DLD1 (cell line): Measurements from ENCODE around the gene FPR2.
"Not testable (repeated sequence)": the region's sequence is repeated elsewhere in the genome, so short reads cannot be mapped to it uniquely, and the experiment has no call there.

Source experiments
- in situ Hi-C: cut with HindIII; loops from 2 replicates; pipeline ENCODE4 v1.10.0; 2017; ENCODE audit warnings: low sequenced_read_pairs

FPR2 gene

DNA sequence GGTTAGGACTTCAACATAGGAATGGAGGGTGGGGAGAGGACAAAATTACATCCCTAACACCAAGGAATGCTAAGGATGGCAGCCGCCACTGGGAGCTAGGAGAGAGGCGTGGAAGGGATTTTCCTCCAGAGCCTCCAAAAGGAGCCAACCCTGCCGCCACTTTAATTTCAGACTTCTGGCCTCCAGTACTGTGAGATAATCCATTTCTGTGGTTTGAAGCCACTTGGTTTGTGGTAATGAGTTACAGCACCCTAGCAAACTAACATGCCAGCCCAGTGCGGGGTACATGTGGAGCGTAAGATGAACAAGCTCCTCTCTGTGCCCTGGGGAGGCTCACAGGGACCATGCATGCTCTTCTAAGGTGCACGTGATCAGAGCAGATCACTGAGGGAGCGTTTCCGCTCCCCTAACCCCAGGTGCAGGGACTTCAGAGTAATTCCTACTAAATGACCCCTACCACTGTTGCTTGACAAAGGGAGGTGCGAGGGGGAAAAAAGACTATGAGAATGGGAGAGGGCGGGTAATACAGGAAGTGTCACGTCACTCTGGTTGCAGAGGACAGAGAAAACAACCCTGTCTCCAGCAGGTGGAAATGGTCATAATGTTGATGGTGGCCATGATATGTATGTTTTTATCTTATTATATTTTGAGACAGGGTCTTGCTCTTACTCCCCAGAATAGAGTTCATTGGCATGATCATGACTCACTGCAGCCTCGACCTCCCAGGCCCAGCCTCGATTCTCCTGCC lies 21.3 kb upstream of the FPR2 start:
- in situ Hi-C loops, result no loop called here

DNA sequence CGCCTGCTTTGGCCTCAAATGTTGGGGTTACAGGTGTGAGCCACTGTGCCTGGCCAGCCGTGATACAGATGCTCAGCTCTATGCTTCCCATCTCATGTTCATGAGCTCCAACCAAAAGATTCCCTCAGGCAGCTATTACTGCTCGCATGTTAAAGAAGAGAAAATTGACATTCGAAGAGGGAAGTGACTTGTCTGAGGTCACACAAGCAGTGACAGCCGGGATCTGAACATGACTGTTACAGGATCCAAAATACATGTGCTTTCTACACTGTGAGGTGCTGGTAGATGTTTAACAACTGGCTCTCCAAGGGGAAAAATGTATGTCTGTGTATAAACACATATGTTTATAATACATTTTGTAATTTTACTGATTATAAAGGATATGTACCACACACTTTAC lies 20.6 kb upstream of the FPR2 start:
- in situ Hi-C loops, result no loop called here

DNA sequence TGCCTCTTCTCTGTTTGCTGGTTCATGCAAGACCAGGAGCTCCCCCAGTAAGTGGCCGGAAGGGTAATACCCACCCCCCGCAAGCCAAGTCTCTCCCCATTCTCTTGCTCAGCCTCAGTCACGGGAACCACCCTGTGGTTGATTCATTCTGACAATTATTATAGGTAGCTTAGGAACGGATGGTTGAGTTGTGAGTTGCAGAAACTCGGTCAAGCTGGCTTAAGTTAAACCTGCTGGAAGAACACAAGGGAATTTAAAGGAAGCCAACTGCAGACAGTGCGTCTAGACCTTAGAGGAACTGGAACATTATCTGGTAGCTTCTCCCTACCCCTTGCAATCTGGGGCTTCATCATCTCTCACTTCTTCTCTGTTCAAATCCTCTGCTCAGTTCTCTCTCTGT lies 18.2 kb upstream of the FPR2 start:
- in situ Hi-C loops, result no loop called here

DNA sequence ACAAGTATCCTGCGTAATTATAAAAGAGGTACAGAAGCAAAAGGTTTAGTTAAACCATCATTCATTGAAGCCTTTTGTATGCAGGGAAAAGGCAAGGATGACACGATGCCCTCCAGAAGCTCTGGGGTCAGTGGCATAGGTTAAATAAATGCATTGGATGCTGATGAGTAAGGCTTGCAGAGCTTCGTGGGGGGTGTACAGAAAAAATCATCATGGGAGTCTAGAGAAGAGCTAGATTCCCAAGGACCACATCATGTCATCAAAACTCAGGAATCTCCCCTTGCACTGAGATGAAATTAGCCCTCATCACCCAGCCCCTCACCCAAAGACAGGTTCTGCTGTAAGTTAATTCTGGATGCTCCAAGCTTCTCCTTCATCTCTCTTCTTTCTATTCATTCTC lies 17.6 kb upstream of the FPR2 start:
- in situ Hi-C loops, result no loop called here

DNA sequence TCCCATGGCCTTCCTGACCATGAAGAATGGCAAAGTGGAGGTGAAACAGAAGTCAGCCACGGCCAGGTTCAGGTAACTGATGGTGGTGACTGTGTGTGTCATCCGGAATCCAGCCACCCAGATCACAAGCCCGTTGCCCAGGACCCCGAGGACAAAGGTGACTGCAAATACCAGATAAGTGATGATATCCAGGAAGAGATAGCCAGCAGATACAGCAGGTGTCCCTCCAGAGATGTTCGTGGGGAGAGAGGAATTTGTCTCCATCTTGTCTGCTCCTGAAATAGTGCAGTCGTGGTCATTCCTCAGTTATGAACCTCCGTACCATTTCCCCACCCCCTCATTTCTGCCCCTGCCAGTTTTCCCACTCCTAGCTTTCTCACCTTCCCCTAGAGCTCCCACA lies 14.2 kb upstream of the FPR2 start:
- in situ Hi-C loops, result no loop called here

DNA sequence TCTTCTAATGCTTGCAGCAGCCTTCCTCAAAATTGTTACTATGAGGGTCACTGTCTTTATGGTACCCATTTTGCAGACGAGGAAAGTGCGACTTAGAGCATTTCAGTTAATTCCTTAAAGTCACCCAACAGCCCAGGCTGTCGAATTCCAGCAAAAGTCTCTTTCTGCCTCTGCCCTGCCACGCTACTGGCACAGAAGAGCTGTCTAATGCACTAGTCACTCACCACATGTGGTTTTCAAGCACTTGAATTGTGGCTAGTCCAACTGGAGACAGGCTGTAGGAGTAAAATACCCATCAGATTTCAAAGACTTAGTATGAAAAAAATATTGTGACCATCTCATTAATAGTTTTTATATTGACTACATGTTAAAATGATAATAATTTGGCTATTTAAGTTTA lies 11.0 kb upstream of the FPR2 start:
- in situ Hi-C loops, result no loop called here

DNA sequence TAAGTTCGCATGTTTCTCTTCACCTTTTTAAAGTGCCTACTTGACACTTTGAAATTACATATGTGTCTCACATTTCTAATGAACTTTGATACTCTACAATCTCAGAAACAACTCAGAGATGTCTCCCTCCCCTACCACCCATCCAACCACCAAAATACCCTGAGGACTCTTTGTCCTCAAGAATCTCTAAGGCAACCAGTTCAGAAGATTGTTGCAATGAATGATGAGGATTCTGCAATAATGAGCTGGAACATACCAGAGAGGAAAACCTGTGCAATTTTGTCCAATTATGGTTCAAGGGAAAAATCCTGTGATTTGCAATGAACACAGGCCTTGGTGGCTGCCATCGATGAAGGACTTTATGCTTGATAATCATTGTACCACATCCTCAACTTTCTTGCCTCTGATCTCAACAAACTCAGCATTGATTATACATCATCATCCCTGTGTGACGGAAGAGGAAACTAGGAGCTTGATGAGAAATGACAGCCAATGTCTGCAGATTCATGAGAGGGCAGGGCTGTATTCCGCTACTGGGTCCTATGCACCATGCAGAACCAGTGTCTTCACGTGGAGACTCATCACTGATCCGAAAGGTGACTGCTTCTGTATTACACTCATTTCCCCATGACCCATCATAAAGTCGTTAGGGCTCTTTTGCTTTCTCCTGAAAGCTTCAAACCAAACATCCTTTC lies 10.4 kb upstream of the FPR2 start:
- in situ Hi-C loops, result no loop called here

DNA sequence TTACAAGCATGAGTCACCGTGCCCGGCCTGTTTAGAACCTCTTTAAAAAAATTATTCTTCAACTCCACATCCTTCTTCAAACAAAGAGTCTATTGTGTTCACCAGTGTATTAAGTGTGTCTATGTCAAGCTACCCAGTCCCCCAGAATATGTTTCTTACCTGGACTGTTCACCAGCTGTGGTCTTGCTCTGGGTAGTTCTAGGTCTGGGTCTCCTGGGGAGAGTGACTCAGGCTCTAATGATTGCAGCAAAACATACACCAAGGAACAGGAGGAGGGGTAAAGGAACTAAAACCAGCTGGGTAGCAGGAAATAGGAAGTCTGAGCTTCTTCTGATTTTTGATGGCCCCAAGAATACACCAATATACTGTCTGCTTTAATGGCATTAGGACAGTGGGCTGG lies 9.3 kb upstream of the FPR2 start, which contains the start of gene FPR1:
Gene FPR1, minus strand, starts transcription at position 224 of the 400 bp plus-strand sequence. CDS start 4,884 bp downstream, outside the sequence.
- in situ Hi-C loops, result no loop called here

DNA sequence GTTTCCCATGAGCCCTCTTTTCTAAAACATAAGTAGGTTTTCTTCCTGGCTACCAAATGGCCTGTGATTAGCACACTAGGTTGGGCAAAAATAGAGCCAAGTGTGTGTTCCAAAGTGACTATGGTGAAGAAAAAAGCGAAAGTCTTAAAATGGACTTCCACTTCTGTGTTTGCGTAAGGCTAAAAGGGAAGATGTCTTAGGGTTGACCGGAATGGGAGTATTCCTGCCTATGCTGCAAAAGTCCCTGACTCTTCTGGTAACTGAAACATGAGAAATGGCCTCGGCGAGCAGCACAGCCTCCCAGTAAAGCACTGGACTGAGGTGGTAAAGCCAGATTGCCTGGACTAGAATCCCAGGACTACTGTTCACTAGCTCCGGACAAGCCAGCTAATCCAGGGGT lies 6.9 kb upstream of the FPR2 start:
- in situ Hi-C loops, result no loop called here

DNA sequence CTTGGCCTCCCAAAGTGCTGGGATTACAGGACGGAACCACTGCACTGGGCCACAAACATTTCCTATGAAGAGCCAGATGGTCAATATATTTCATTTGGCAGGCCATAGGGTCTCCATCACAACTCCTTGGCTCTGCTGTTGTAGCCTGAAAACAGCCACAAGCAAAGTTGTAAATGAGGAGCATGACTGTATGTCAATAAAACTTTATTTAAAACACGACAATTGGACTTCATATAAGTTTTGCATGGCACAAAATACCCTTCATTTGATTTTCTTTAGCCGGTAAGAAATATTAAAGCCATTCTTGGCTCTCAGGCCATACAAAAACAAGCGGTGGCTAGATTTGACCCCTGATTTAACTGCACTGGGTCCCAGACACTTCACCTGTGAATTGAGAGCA lies 6.2 kb upstream of the FPR2 start:
- in situ Hi-C loops, result no loop called here

DNA sequence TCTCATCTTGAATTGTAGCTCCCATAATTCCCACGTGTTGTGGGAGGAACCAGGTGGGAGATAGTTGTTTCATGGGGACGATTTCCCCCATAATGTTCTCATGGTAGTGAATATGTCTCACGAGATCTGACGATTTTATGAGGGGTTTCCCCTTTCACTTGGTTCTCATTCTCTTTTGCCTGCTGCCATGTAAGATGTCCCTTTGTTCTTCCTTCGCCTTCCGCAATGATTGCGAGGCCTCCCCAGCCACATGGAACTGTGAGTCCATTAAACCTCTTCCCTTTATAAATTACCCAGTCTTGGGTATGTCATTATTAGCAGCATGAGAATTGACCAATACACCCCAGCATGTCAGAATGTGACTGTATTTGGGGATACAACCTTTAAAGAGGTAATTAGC lies 5.4 kb upstream of the FPR2 start:
- in situ Hi-C loops, result no loop called here

DNA sequence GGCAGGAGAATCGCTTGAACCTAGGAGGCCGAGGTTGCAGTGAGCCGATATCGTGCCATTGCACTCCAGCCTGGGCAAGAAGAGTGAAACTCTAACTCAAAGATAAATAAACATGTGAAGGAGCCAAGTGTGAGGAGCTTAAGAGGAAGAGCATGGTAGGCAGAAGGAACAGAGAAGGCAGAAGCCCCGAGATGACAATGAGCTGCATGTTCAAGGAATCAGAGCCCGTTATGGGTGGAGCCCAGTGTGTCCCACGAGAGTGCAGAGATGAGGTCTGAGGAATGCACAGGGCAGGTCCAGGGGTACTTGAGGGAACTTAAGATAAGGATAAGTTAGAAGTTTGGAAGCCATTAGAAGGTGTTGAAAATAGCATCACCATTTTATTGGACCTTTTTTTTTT lies 716 bp downstream of the FPR2 start:
- in situ Hi-C loops, result no loop called here

DNA sequence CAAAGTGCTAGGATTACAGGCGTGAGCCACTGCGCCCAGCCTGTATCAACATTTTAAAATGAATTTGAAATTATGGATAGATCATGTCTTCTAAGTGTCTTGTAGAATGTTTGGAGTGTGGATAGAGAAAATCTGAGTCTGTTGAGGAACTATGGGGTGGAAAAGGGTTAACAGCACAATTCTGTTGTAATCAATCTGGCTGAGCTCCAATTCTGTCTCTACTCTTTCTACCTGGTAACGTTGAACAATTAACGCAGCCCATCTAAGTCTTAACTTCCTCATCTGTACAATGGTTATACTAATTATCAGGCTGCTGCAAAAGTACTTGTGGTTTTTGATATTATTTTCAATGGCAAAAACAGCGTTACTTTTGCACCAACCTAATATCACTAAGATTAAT lies 4.1 kb downstream of the FPR2 start:
- in situ Hi-C loops, result no loop called here

DNA sequence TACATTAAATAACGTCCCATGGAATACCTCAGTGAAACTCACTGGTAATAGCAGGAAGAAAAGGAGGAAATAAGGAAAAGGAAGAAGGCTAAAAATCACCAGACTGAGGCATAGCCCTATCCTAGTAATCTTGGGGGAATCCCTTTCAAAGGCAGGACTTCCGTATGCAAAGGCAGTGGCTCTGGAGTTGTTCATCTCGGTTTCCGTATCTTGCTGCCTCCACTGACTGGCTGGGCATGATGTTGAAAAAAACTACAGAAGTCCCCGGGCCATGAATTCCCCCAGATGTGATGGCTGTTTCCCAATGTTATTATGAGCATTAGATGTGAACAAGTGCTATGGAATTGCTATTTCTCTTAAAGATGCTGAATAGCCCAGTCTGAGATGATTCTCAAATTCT lies 5.5 kb downstream of the FPR2 start:
- in situ Hi-C loops, result no loop called here

DNA sequence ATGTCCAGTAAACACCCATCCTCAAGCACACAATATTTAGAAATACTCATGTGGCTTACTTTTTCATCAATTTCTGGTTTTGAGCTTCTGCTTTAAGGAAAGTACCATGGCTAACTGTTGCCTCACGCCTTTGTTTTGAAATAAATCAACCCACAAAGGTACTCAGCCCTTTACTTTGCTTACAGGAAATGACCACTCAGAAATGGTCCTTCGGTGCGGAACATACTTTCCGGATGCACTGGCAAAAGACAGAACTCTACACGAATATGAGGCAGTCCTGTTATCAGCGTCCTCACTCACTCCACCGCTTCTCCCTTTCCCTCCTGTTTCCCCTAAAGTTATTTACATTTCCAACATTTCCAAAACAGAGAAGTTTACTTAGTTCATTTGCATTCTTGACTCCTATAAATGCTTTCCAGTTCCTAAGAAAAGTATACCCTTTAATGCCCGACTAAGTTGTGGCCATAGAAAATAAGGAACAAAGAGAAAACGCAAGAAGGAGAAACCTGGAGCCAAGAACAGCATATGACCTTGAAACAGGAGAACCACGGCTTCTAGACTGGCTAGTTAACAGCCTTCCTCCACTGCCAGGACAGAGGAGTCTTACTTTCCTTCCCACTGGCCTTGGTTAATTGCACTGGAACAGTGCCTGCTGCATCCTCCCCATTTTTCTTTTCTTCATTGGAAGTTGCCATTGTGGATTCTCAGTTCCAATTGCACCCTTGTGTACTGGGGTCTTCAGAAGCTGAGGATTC lies 10.6 kb downstream of the FPR2 start:
- in situ Hi-C loops, result no loop called here

DNA sequence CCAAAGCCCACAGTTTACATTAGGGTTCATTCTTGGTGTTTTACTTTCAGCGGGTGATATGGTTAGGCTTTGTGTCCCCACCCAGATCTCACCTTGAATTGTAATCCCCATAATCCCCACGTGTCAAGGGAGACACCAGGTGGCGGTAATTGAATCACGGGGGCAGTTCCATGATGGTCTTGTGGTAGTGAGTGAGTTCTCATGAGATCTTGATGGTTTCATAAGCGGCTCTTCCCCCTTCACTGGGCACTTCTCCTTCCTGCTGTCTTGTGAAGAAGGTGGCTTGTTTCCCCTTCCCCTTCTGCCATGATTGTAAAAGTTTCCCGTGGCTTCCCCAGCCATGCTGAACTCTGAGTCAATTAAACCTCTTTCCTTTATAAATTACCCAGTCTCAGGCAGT lies 12.0 kb downstream of the FPR2 start:
- in situ Hi-C loops, result no loop called here

DNA sequence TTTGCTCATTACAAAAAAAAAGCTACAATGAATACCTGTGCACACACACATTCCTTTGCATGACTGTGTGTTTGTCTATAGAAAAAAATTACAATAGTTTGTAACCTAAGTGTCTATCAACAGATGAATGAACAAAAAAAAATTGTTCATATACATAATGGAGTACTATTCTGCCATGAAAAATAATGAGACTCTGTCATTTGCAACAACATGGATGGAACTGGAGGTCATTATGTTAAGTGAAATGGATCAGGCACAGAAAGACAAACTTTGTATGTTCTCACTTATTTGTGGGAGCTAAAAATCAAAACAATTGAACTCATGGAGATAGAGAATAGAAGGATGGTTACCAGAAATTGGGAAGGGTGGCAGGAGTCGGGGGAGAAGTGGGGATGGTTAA lies 15.6 kb downstream of the FPR2 start:
- in situ Hi-C loops, result not testable (repeated sequence)

DNA sequence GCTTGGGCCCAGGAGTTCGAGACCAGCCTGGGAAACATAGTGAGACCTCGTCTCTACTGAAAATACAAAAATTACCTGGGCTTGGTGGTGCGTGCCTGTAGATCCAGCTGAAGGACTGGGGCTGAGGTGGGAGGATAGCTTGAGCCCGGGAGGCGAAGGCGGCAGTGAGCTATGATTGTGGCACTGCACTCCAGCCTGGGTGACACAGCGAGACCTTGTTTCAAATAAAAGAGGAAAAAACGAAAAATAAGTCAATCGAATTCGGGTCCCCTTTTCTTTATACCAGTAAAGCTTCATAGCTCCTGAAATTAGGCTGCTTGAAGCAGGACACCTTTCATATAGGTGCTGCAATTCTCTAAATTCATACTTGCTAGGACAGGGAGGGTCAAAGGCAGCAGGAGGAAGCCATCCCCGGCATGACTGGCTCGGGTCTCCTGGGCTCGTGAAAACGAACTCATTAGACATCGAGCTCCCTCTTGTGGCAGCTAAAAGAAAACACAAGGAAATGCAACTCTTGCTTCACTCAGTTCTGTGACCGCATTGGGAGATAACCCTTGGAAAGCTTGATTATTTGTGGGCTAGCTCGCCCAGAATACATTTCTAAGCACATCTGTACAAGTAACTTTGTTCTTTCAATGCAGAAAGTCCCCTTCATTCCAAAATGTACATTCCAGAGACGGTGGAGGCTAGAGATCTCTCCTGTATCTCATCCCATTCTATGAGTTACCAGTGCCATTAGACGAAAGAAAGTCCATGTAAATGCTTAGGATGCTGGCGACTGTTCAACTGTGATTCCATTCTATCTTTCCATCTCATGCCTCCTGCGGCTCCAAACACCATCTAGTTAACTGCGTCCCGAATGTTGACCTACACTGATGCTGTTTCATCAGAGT lies 16.8 kb downstream of the FPR2 start:
- in situ Hi-C loops, result no loop called here

DNA sequence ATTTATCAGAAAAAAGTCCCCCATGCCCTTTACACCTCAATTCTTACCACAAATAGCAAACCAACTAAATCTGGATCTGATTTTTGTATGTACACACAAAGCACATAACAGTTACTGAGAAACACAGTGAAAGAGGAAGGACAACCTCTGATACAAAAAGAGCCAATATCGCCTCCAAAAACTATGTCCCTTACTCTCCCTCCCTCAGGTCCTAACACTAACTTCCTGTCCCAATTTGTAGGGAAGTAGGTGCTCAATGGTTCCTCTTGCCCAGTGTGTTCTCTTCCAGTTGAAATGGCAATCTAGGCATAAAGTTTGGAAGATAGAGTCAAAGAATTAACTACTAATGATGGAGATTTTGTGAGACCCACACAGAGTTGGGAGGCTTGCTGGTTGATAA lies 18.2 kb downstream of the FPR2 start:
- in situ Hi-C loops, result no loop called here

DNA sequence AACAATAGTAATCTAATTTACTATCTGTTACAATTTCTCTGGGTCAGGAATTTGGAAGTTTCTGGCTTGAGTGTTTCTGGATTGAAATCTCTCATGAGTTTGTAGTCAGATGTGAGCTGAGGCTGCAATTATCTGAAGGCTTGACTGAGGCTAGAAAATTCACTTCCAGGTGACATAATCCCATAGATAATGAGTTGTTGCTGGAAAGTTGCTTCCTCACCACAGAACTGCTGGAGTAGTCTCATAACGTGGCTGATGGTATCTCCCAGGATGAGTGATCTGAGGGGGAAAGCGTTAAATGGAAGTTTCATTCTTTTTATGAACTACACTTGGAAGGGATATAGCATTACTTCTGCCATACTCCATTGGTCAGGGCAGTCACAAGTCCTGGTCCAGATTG lies 18.7 kb downstream of the FPR2 start:
- in situ Hi-C loops, result no loop called here

DNA sequence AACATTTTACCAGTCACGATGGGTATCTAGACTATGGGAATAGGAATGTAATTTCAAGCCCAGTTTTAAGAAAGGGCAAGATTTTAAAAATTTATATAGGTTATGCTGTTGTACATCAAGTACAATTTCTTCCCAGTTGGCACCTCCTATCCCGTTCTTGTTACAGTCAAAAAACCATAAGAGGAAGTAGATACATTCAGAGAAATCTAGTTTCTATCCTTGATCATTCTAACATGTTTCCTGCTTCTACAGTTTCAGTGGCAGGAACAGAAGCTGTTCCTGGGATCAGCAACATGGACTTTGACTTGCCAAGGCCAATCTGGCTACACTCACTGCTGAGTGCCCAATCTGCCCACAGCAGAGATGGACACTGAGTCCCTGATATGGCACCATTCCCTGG lies 19.3 kb downstream of the FPR2 start:
- in situ Hi-C loops, result no loop called here
